ENCODE results near the gene MAPK1.

GRCh38 chr22:21835378-21835777 lies 32.1 kb downstream of the MAPK1 start:
- no peak for TF ChIP-seq ZNF274 (IDR thresholded peaks at IDR 0.05; ENCODE audit: low read depth, low read length)
- TF ChIP-seq SUZ12 (IDR thresholded peaks at IDR 0.05; ENCODE audit: extremely low read depth, insufficient read depth, insufficient read length): no peak
- TF ChIP-seq YY1 (IDR thresholded peaks at IDR 0.05; ENCODE audit: insufficient read depth, insufficient read length): no peak
